ENCODE data around the gene MUC5B.

The MUC5B gene

DNA sequence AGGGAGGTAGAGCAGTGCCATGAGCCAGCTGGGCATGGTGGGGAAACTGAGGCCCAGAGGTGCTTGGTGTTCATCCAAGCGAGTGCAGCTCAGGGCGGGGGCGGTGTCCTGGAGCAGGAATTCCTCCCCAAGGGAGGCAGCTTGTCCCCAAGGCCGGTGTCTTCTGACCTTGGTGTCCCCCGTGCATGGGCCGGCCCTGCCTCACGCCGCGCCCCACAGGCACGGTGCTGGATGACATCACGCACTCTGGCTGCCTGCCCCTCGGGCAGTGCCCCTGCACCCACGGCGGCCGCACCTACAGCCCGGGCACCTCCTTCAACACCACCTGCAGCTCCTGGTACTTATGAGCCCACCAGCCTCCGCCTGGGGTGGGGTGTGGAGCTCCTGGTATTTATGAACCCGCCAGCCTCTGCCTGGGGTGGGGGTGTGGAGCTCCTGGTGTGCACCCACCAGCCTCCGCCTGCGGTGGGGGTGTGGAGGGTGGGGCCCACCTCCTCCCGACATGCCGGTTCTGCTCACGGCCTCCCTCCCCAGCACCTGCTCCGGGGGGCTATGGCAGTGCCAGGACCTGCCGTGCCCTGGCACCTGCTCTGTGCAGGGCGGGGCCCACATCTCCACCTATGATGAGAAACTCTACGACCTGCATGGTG lies 6.7 kb downstream of the MUC5B start:
- DNase-seq, result no peak
- in situ Hi-C loops (cut with MboI; ENCODE audit: low pct_unique_long_range_greater_than_20kb, low sequenced_read_pairs), result no loop called here

DNA sequence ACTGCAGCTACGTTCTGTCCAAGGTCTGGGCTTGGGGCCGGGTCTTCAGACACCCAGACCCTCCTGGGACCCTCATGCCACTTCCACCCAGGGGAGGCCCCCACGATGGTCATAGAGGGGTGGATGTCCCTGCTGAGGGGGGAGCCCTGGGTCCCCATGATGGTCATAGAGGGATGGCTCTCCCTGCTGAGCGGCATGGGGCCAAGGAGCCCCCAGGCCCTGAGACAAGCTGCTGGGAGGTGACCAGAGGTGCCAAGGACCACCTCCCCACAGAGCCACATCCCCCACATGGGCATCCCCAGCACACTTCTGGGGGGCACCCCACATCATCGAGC lies 7.2 kb downstream of the MUC5B start:
- no peak for DNase-seq
- in situ Hi-C loops (cut with MboI; ENCODE audit: low pct_unique_long_range_greater_than_20kb, low sequenced_read_pairs), result no loop called here

DNA sequence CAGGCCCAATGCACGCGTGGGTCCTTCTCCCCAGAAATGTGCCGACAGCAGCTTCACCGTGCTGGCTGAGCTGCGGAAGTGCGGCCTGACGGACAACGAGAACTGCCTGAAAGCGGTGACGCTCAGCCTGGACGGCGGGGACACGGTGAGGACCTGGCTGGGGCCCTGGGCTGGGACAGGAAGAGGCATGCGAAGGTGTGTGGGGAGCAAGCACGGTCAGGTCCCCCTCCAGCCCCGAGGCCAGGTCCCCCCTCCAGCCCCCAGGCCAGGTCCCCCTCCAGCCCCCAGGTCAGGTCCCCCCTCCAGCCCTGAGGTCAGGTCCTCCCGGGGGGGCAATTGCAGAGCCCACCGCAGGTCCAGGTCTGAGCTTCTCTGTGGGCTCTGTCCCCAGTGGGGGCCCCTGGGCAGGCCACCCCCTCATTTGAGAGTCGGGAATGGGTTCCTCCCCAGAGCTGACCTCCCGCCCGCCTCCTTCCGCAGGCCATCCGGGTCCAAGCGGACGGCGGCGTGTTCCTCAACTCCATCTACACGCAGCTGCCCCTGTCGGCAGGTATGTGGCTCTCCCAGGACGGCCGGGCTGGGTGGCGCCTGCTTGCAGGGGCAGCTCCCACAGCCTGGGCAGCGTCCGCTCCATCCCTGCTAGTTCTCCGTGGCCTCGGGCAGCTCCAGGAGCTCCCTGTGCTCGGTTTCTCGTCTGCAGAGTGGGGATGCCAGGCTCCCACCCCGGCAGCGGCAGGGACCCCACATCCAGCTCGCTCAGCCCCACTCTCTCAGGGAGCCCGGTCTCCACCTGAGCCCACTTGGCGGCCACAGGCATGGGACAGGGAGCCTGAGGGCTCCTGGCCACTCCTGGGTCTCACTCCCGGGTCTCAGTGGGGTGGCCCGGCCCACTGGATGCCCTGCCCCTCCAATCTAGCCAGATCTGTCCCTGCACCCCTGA lies 7.9 kb downstream of the MUC5B start:
- DNase-seq, result no peak
- in situ Hi-C loops (cut with MboI; ENCODE audit: low pct_unique_long_range_greater_than_20kb, low sequenced_read_pairs), result no loop called here

DNA sequence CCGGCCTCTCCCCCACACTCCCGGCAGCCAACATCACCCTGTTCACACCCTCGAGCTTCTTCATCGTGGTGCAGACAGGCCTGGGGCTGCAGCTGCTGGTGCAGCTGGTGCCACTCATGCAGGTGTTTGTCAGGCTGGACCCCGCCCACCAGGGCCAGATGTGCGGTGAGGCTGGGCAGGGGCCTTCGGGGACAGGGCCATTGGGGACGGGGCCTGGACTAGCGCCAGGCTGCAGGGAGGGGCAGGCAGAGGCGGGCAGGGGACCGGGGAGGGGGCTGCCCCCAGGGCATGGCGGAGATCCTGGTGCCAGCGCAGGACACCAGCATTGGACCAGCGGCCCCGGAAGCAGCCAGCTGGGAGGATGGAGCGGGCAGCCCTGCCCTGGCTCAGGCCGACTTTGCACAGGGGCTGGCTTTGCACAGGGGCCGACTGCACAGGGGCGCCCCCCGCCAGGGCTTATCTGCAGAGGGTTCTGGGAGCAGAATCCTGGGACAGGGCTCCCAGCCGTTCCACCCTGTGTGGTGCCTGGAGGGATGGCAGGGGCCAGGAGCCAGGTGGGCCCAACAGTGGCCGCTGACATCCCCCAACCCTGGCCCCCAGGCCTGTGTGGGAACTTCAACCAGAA lies 8.6 kb downstream of the MUC5B start:
- DNase-seq, result no peak
- in situ Hi-C loops (cut with MboI; ENCODE audit: low pct_unique_long_range_greater_than_20kb, low sequenced_read_pairs), result no loop called here

DNA sequence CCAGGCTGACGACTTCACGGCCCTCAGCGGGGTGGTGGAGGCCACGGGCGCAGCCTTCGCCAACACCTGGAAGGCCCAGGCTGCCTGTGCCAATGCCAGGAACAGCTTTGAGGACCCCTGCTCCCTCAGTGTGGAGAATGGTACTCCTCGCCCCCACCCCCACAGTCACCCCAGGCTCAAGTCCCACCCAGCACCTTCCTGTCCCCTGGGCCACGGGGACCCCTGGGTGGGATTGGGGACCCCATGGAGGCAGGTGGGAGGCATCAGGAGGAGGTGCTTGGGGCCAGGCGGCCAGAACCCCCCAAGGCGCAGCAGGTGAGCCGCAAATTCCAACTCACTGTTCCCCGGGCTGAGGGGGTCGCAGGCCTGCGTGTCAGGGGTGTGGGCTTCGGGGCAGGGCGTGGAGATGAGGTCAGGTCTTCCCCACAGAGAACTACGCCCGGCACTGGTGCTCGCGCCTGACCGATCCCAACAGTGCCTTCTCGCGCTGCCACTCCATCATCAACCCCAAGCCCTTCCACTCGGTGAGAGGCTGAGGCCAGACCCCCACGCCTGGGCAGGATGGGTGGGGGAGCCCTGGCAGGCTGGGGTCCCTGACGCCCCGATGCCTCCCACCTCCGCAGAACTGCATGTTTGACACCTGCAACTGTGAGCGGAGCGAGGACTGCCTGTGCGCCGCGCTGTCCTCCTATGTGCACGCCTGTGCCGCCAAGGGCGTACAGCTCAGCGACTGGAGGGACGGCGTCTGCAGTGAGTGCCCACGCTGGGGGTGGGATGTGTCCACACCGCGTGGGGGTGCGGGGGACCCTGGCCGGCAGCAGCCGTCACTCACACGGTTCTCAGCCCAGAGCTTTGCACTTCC lies 9.4 kb downstream of the MUC5B start:
- in situ Hi-C loops (cut with MboI; ENCODE audit: low pct_unique_long_range_greater_than_20kb, low sequenced_read_pairs), result no loop called here
- no peak for DNase-seq

DNA sequence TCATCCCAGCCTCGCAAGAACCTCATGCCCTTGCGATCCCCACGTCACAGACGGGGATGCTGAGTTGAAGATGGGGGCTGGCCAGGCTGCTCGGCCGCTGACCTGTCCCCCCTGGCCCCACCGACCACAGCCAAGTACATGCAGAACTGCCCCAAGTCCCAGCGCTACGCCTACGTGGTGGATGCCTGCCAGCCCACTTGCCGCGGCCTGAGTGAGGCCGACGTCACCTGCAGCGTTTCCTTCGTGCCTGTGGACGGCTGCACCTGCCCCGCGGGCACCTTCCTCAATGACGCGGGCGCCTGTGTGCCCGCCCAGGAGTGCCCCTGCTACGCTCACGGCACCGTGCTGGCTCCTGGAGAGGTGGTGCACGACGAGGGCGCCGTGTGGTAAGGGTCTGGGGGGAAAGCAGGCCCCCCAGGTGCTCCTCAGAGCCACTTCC lies 10.0 kb downstream of the MUC5B start:
- DNase-seq, result no peak
- in situ Hi-C loops (cut with MboI; ENCODE audit: low pct_unique_long_range_greater_than_20kb, low sequenced_read_pairs), result no loop called here

DNA sequence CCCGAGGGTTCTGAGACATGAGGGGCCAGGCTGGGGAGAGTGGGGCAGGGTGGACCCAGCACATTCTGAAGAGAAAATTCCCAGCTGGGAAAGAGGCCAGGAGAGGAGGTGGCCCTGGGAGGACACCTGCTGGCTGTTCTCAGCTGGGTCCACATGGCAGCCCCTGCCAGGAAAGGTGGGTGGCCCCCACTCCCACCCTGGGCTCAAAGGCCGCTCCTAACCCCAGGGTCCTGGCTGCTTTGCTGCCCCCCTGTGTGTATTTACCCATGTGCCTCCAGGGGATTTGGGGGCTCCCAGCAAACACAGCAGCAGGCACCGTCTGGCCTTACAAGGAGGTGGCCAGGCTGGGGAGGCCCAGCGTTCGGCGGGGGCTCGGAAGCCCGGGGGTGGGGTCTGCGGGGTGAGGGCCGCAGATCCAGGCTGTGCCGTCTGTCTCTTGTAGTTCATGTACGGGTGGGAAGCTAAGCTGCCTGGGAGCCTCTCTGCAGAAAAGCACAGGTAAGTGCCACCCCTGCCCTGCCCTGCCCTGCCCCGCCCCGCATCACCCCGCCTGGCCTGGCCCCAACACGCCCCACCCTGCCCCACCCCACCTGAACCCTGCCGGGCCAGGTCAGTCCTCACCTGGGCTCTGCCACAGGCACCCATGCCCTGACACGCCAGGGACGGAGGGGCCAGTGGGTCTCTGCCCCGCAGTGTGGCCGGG lies 10.6 kb downstream of the MUC5B start:
- in situ Hi-C loops (cut with MboI; ENCODE audit: low pct_unique_long_range_greater_than_20kb, low sequenced_read_pairs), result no loop called here
- no peak for DNase-seq

DNA sequence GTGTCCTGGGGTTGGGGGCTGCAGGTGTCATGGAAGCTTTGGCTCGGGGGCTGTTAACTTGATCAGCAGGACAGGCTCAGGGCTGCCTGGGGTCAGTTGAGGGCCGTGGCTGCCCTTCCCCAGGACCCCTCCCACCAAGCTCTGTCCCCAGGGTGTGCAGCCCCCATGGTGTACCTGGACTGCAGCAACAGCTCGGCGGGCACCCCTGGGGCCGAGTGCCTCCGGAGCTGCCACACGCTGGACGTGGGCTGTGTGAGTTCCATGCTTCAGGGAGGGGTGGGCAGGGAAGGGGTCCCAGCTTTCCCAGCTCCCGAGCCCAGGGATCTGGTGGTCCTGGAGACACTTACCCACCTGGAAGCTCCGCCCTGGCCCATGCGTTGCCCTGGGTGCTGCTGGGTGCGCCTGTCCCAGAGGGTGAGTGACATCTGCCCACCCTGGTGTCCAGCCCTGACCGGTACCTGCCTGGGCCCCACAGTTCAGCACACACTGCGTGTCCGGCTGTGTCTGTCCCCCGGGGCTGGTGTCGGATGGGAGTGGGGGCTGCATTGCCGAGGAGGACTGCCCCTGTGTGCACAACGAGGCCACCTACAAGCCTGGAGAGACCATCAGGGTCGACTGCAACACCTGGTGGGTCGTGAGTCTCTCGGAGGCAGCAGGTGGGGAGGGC lies 11.3 kb downstream of the MUC5B start:
- in situ Hi-C loops (cut with MboI; ENCODE audit: low pct_unique_long_range_greater_than_20kb, low sequenced_read_pairs), result no loop called here
- no peak for DNase-seq

DNA sequence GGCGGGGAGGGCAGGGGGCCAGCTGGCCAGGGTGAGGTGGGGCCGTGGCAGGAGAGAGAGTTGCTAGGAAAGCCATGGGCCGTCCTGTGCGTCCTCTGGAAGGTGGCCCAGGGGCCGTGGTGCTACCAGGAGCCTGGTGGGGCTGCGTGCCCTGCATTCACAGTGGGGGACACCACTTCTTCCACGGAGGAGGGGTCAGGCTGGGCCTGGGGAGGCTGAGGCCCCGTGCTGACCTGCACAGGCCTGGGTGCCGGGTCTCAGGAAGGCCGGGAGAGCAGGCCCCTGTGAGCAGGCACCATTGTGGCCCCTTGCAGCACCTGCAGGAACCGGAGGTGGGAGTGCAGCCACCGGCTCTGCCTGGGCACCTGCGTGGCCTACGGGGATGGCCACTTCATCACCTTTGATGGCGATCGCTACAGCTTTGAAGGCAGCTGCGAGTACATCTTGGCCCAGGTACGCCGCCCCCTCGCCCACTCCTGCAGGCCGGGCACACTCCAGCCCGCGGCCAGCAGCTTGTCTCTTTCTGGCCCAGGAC lies 12.0 kb downstream of the MUC5B start:
- in situ Hi-C loops (cut with MboI; ENCODE audit: low pct_unique_long_range_greater_than_20kb, low sequenced_read_pairs), result no loop called here
- DNase-seq, result no peak

DNA sequence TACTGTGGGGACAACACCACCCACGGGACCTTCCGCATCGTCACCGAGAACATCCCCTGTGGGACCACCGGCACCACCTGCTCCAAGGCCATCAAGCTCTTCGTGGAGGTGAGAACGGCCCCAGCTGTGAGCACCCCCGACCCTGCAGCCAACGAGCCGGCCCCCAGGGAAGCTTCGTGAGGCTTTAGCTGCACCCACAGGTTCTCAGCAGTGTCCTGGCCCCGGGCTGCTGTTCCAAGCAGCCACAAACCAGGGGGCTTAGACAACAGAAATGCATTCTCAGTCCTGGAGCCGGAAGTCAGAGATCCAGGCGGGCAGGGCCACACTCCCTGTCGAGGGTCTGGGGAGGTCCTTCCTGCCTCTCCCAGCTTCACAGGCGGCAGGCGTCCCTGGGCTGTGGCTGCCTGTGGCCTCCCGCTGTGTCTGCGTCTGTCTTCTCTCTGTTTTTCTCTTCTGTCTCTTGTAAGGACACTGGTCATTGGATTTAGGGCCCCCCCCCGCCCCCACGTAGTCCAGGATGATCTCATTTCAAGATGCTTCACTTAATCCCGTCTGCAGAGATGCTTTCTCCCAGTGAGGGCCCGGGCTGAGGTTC lies 12.5 kb downstream of the MUC5B start:
- no peak for DNase-seq
- in situ Hi-C loops (cut with MboI; ENCODE audit: low pct_unique_long_range_greater_than_20kb, low sequenced_read_pairs), result no loop called here

DNA sequence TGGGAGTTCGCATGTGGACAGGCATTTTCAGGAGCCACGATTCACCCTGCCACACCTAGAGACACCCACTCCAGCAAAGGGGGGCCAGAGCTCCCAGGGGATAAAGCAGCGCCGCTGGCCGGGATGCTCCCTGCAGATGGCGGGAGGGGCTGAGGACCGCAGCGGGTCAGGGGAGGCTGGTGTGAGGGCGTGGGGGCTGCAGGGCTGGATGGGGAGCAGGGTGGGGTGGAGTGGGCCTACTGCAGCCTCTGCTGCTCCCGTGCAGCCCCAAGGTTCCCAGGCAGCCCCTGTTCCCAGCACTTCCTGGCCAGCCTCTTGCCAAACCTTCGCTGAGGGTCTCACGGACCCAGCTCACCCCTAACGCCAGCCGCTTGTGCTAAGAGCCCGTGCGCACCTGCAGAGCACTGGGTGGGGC lies 13.0 kb downstream of the MUC5B start:
- DNase-seq, result no peak
- in situ Hi-C loops (cut with MboI; ENCODE audit: low pct_unique_long_range_greater_than_20kb, low sequenced_read_pairs), result no loop called here

DNA sequence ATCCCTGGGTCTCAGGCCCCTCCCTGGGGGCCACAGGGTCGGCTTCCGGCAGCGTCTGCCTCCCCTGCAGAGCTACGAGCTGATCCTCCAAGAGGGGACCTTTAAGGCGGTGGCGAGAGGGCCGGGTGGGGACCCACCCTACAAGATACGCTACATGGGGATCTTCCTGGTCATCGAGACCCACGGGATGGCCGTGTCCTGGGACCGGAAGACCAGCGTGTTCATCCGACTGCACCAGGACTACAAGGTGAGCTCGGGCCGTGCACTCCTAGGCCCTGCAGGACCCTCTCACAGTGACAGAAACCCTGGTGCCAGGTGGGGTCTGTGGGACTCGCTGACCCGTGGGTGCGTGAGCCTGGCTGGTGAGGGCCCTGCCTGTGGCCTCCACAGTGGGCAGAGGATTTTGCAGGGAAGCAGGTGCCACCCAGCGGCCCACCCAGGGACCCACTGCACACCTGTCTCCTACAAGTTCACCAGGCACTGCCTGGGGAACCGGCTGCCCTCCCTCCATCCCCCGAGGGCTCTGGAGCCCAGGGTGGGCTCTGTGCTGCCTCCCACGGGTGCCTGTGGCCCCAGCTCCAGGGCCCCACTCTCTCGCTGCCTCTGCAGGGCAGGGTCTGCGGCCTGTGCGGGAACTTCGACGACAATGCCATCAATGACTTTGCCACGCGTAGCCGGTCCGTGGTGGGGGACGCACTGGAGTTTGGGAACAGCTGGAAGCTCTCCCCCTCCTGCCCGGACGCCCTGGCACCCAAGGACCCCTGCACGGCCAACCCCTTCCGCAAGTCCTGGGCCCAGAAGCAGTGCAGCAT lies 13.7 kb downstream of the MUC5B start:
- in situ Hi-C loops (cut with MboI; ENCODE audit: low pct_unique_long_range_greater_than_20kb, low sequenced_read_pairs), result no loop called here
- DNase-seq, result no peak

DNA sequence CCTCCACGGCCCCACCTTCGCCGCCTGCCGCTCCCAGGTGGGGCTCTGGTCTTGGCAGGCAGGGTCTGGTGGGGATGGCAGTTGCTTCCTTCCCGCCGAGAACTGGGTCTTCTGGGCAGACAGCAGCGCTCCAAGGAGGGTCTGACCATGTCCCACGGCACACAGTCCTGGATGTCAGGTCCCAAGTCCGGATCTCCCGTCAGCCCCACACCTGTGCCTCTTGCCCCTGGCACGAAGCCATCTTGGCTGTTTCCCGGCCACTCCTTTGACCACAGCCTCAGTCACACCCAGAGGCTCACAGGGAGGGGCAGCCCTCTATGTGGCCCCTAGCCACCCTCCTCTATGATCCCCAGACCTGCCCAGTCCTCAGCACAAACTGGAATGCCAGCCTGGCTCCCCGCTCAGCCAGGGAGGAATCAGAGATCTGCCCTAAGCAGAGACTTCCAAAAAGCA lies 14.3 kb downstream of the MUC5B start:
- in situ Hi-C loops (cut with MboI; ENCODE audit: low pct_unique_long_range_greater_than_20kb, low sequenced_read_pairs), result no loop called here
- no peak for DNase-seq

DNA sequence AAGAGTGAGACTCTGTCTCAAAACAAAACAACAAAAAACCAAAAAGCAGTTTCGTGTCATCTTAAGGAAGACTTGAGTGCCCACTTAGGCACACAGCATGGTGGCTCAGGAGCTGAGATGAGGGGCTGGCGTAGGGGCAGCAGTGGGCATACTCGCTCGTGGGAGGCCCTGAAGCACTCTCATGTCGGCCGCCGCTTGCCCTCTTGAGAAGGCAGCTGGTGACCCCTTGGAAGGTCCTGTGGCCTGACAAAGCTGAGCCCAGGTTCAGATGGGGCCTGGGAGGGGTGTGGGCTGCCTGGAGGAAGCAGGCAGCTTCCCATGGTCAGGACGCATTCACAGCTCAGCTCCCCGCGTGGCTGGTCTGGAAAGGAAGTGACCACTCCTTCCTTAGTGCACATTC lies 15.0 kb downstream of the MUC5B start:
- DNase-seq, result no peak
- in situ Hi-C loops (cut with MboI; ENCODE audit: low pct_unique_long_range_greater_than_20kb, low sequenced_read_pairs), result no loop called here

DNA sequence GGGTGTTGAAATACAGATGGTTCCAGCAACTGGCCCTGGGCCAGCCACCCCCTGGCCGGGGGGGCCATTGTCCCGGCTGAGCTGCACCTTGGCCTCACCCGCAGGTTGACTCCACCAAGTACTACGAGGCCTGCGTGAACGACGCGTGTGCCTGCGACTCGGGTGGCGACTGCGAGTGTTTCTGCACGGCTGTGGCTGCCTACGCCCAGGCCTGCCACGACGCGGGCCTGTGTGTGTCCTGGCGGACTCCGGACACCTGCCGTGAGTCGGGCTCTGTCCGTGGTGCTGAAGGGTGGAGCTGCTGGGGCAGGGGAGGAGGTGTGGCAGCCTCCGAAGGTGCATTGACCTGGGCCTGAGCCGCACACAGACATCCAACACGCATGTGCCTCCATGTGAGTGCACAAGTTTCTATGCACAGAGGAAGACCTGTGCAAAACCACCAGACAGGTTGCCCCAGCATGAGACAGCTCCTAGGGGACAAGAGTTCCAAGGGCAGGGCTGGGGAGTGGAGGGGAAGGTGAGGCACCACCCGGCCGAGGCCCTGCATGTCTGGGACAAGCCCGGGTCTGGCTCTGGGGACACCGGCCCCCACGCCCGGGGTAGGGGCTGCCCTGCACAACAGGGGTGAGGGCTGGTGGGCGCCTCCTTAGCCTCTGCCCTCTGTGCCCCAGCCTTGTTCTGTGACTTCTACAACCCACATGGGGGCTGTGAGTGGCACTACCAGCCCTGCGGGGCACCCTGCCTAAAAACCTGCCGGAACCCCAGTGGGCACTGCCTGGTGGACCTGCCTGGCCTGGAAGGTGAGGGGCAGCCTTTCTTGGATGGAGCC lies 16.1 kb downstream of the MUC5B start:
- DNase-seq, result no peak
- in situ Hi-C loops (cut with MboI; ENCODE audit: low pct_unique_long_range_greater_than_20kb, low sequenced_read_pairs), result no loop called here

DNA sequence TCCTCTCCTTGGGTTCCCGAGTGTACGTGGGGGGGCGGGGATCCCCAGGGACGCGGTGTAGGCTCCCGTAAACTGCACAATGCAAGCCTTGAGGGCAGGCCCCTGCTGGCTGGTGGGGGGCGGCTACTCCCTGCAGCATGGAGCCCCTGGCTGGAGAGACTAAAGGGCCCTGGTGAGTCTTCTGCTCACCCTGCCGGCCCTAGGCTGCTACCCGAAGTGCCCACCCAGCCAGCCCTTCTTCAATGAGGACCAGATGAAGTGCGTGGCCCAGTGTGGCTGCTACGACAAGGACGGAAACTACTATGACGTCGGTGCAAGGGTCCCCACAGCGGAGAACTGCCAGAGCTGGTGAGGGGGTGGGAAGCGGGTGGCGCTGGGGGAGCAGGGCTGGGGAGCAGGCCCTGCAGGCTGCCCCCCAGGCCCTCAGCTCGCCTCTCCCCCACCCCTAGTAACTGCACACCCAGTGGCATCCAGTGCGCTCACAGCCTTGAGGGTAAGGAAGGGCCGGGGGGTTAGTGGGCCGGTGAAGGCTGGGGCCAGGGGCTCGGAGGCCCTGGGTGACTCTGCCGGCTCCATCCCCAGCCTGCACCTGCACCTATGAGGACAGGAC lies 16.8 kb downstream of the MUC5B start:
- in situ Hi-C loops (cut with MboI; ENCODE audit: low pct_unique_long_range_greater_than_20kb, low sequenced_read_pairs), result no loop called here

More for the DNA sequence above, 16.8 kb downstream of the MUC5B start:
- DNase-seq, result no peak

Data from KBM-7 (cell line).